WERI-Rb-1 (cell line): Measurements from ENCODE around the gene RALA.
A peak's percentile ranks its signal among the peaks of the same experiment; 100 is the strongest.

Source experiments
- DNase-seq: peaks from one replicate; pipeline ENCODE4 v3.0.0-alpha.2; 2020
- H3K27ac ChIP-seq: fragments of 250-450 bp; sonication (Bioruptor Pico); 2 replicates; pipeline ENCODE4 v1.5.1; 2020; ENCODE audit warnings: mild to moderate bottlenecking, moderate library complexity
- H3K27me3 ChIP-seq: fragments of 250-450 bp; sonication (Bioruptor Pico); 2 replicates; pipeline ENCODE4 v1.5.1; 2021; ENCODE audit warnings: mild to moderate bottlenecking, low read depth, moderate library complexity; ENCODE audit not compliant: insufficient read depth, severe bottlenecking
- H3K36me3 ChIP-seq: fragments of 250-450 bp; sonication (Bioruptor Pico); 2 replicates; pipeline ENCODE4 v1.5.1; 2020; ENCODE audit warnings: mild to moderate bottlenecking, moderate library complexity
- H3K4me3 ChIP-seq: 2 replicates; pipeline ENCODE4 v1.5.1; 2011; ENCODE audit warnings: low read depth, mild to moderate bottlenecking, control low read depth, low read length
- H3K9me3 ChIP-seq: fragments of 250-450 bp; sonication (Bioruptor Pico); 2 replicates; pipeline ENCODE4 v1.5.1; 2021; ENCODE audit warnings: mild to moderate bottlenecking, moderate library complexity; ENCODE audit not compliant: severe bottlenecking
- TF ChIP-seq, protein P1 (sequence below): IDR thresholded peaks from 2 replicates; pipeline ENCODE4 v1.5.1; 2011; ENCODE audit warnings: low read depth, mild to moderate bottlenecking, control low read depth, inconsistent platforms, low read length

Gene RALA

DNA sequence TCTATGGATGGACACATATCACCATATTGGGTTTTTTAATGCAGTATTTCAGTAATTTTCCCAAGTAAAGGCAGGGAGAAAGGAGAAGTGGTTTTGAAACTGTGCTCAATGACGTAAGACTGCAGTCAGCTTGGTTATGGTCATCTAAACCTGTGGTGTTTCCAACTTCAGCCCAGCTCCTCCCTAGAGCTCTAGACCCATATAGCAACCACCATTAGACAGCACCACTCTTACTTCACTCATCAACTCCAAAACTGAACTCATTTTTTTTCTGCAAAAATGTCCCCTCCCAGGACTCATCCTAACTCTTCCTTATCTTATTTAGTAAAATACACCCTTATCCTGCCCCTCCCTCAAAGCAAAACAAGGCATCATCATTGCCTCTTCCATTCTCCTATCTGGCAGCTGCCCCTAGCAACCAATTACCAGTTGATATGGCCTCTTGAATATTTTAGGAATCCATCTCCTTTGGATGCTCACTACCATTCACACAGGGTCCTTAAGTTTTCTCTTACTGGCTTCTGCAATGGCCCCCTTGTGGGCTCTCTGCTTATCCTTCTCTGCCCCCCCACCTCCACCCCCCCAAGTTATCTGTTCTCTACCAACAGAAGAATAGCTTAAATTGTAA is 1.5 kb upstream of the RALA start:
- Histone ChIP-seq H3K36me3 (peaks cover 3% of the 10 kb centered on the region; the same call in 1 of the 2 replicates), H3K9me3 (no peaks in the 10 kb centered on the region), H3K27me3 (no peaks in the 10 kb centered on the region), H3K4me3 (no peak overlapping the region), H3K27ac (no peak overlapping the region)
- DNase-seq, result no peak
- TF ChIP-seq, protein P1, sequence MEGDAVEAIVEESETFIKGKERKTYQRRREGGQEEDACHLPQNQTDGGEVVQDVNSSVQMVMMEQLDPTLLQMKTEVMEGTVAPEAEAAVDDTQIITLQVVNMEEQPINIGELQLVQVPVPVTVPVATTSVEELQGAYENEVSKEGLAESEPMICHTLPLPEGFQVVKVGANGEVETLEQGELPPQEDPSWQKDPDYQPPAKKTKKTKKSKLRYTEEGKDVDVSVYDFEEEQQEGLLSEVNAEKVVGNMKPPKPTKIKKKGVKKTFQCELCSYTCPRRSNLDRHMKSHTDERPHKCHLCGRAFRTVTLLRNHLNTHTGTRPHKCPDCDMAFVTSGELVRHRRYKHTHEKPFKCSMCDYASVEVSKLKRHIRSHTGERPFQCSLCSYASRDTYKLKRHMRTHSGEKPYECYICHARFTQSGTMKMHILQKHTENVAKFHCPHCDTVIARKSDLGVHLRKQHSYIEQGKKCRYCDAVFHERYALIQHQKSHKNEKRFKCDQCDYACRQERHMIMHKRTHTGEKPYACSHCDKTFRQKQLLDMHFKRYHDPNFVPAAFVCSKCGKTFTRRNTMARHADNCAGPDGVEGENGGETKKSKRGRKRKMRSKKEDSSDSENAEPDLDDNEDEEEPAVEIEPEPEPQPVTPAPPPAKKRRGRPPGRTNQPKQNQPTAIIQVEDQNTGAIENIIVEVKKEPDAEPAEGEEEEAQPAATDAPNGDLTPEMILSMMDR, result no peak

DNA sequence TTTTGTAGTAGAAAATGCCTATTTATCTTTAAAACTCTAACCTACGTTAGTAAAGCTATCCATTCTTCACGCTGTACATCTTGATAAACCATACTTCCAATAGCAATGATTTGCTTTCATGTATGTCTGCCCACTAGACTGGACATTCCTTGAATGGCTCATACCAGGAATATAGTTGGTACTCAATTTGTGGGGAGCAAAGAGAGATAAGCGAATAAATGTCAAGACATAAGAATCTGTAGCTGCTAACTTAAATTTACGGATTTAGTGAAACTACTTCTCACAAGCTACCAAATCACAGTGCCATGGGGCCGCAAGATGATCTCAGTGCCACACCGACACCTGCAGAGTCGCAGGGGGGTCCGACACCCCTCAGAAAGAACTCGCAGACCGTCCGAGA is 763 bp upstream of the RALA start:
- H3K9me3 ChIP-seq, result no peaks in the 10 kb centered on the region
- peak overlapping the region; percentile 92 for H3K4me3 ChIP-seq
- peak overlapping the region; percentile 94 for H3K27ac ChIP-seq
- TF ChIP-seq, protein P1, result no peak
- H3K27me3 ChIP-seq, result no peaks in the 10 kb centered on the region
- DNase-seq, result no peak
- H3K36me3 ChIP-seq, result peaks cover 3% of the 10 kb centered on the region; the same call in 1 of the 2 replicates

- Histone ChIP-seq H3K36me3 (peaks cover 3% of the 10 kb centered on the region; the same call in 1 of the 2 replicates), H3K9me3 (no peaks in the 10 kb centered on the region), H3K4me3 (peak overlapping the region; percentile 92), H3K27ac (peak overlapping the region; percentile 94), H3K27me3 (no peaks in the 10 kb centered on the region)
- TF ChIP-seq, protein P1, result no peak
- DNase-seq, result no peak
These were observed 515 bp downstream of the RALA start for GRCh38 chr7:39623732-39624441.

GRCh38 chr7:39624442-39624807 is 1.1 kb downstream of the RALA start:
- Histone ChIP-seq H3K9me3 (no peaks in the 10 kb centered on the region), H3K4me3 (peak overlapping the region; percentile 92), H3K36me3 (peaks cover 5% of the 10 kb centered on the region), H3K27me3 (no peaks in the 10 kb centered on the region), H3K27ac (peak overlapping the region; percentile 94)
- peak; percentile 28 for DNase-seq
- TF ChIP-seq, protein P1, result no peak

DNA sequence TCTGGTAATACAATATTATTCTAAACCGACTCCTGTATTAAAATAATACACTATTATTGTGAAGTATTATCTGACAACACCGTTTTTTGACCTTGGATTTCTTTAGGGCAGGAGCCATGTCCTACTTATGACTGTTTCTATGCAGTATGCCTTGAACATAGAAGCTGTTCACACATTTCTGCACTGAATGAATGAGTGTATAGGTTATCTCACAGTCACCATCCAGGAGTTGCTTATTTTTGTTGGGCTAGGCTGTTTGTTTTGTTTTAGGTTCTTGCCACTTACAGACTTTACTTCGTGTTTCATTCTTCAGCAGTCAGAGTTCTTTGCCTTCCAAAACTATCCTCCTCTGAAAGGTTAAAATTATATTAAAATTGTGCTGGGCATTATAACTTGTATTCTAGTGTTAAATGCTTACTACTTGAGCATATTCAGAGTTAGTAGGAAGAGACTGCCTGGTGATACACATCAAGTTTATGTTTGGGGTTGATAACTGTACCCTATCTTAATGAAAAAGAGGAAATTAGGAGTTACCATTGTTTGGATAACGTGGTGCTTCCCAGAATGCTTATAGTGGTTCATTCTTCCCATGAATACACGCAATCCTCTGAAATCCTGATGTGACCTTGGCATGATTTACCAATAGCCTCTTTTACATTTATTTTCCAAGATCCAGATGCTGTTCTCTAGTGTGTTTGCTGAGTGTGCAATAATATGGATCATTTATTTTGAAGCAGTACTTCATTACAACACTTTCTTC is 1.7 kb downstream of the RALA start:
- no peak overlapping the region for H3K27ac ChIP-seq
- H3K27me3 ChIP-seq, result no peaks in the 10 kb centered on the region
- no peak for DNase-seq
- peaks cover 9% of the 10 kb centered on the region for H3K36me3 ChIP-seq
- H3K9me3 ChIP-seq, result no peaks in the 10 kb centered on the region
- TF ChIP-seq, protein P1, result no peak
- H3K4me3 ChIP-seq, result peak overlapping the region; percentile 92
